Measurements from ENCODE around the gene ITGA11. TPM values are rescaled to one million over a fixed set of nuclear protein-coding genes. Genes with fewer than 3 reads are reported as not detected.

The ITGA11 gene, protein sequence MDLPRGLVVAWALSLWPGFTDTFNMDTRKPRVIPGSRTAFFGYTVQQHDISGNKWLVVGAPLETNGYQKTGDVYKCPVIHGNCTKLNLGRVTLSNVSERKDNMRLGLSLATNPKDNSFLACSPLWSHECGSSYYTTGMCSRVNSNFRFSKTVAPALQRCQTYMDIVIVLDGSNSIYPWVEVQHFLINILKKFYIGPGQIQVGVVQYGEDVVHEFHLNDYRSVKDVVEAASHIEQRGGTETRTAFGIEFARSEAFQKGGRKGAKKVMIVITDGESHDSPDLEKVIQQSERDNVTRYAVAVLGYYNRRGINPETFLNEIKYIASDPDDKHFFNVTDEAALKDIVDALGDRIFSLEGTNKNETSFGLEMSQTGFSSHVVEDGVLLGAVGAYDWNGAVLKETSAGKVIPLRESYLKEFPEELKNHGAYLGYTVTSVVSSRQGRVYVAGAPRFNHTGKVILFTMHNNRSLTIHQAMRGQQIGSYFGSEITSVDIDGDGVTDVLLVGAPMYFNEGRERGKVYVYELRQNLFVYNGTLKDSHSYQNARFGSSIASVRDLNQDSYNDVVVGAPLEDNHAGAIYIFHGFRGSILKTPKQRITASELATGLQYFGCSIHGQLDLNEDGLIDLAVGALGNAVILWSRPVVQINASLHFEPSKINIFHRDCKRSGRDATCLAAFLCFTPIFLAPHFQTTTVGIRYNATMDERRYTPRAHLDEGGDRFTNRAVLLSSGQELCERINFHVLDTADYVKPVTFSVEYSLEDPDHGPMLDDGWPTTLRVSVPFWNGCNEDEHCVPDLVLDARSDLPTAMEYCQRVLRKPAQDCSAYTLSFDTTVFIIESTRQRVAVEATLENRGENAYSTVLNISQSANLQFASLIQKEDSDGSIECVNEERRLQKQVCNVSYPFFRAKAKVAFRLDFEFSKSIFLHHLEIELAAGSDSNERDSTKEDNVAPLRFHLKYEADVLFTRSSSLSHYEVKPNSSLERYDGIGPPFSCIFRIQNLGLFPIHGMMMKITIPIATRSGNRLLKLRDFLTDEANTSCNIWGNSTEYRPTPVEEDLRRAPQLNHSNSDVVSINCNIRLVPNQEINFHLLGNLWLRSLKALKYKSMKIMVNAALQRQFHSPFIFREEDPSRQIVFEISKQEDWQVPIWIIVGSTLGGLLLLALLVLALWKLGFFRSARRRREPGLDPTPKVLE
- polyA plus RNA-seq = under 1 TPM in 3 of 4 donors, not detected in 1; 0.27 to 0.99 (median 0.48) TPM
- long read RNA-seq, donor 1 = 0 reads
- long read RNA-seq, donor 2, partial matches to known transcripts = 0 of 1 reads
- long read RNA-seq, donor 2, other reads (novel, unspliced or antisense) = 0 of 1 reads
- long read RNA-seq, donor 3 = 0 reads
- long read RNA-seq, donor 4 = 0 reads
- long read RNA-seq, donor 5 = 0 reads
- long read RNA-seq, donor 6 = 0 reads
- long read RNA-seq, donor 7 = 0 reads
- long read RNA-seq, donor 8 = 0 reads
- long read RNA-seq, donor 9 = 0 reads
- long read RNA-seq, donor 10 = 0 reads

DNA sequence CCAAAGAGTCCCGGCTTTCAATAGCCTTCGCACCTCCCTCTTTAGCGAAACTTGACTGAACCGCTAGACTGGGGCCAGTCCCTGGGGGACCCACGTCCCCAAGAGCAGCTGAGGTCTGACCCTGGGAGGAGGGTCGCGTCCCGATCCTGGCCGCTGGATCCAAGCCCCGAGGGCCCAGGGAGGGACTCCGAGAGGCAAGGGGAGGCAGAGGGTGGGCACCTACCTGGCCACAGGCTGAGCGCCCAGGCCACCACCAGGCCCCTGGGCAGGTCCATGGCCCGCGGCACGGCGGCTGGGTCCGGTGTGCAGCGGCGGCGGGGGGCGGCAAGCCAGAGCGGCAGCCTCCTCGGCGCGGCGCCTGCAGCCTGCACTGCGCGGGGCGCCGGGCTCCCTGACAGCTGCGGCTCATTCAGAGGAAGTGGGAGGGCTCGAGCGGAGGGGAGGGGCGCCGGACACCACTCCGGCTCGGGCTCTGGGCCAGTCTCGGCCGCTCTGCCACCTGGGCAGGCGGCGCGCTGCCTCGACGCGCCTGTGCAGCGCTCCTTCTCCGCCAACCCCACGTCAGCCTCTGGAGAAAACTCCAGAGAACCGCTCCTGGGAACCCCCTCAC is at the start of gene ITGA11:
ITGA11 (minus strand) TSS at position 372 of the 610 bp plus-strand sequence; CDS start at position 275, 97 bp downstream.
- peak; percentile 6 to 64 for DNase-seq
- FAIRE-seq = no peak
- H3K4me3 ChIP-seq (ENCODE audit: low read depth in 1 of 3, low read length in 3 of 3) = peak within 1 kb of the TSS in 2 of 3 donors; percentile 23 to 41
- peaks cover 0 to 7% (median 0%) of the 10 kb centered on the region in 3 donors for H3K4me1 ChIP-seq (ENCODE audit: control insufficient read depth in 3 of 3, insufficient read depth in 2 of 3, low read depth in 1 of 3, low read length in 2 of 3)
- H3K27ac ChIP-seq (ENCODE audit: low read depth in 1 of 3, low read length in 2 of 3) = no peak within 1 kb of the TSS
- H3K9me3 ChIP-seq (ENCODE audit: control insufficient read depth in 2 of 2, insufficient read depth in 1 of 2, low read depth in 1 of 2, low read length in 1 of 2) = no peaks in the 10 kb centered on the region
- 0 to 2% (median 1%) methylated on average over 39 to 49 of the region's 49 CpGs for WGBS, 3 donors
- H3K27me3 ChIP-seq (ENCODE audit: control insufficient read depth in 3 of 3, insufficient read depth in 3 of 3, low read length in 3 of 3) = peaks cover 13 to 47% (median 17%) of the 10 kb centered on the region in 3 donors
- H3K36me3 ChIP-seq (ENCODE audit: control insufficient read depth in 3 of 3, insufficient read depth in 2 of 3, low read depth in 1 of 3, low read length in 3 of 3) = peaks cover 0 to 4% (median 0%) of the 10 kb centered on the region in 3 donors

DNA sequence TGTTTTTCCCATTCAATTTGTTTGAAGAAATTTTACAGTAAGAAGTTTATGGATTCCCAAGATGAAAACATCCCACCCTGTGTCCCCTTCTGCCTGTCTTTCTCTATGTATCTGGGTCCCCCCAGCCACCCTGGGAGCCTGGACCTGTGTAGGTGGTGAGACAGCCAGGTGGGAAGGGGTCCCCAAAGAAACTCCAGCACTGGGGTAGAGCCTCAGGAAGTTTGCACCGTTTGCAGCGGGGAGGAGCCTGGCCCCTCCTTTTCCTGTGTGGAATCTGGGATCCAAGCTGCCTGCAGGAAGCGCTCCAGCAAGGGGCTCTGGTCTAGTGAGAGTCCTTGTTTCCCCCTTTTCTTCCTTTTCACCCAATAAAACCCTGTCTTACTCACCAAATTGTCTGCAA is 49.4 kb upstream of the ITGA11 start:
- DNase-seq (no peak), FAIRE-seq (no peak)
- peaks cover 0 to 13% (median 0%) of the 10 kb centered on the region in 3 donors for H3K27me3 ChIP-seq (ENCODE audit: control insufficient read depth in 3 of 3, insufficient read depth in 3 of 3, low read length in 3 of 3)
- 58 to 77% (median 71%) methylated on average over 3 of the region's 3 CpGs for WGBS, 3 donors
- no peaks in the 10 kb centered on the region for H3K36me3 ChIP-seq (ENCODE audit: control insufficient read depth in 3 of 3, insufficient read depth in 2 of 3, low read depth in 1 of 3, low read length in 3 of 3)
- no peak overlapping the region for H3K27ac ChIP-seq (ENCODE audit: low read depth in 1 of 3, low read length in 2 of 3)
- no peak overlapping the region for H3K4me3 ChIP-seq (ENCODE audit: low read depth in 1 of 3, low read length in 3 of 3)
- no peaks in the 10 kb centered on the region for H3K9me3 ChIP-seq (ENCODE audit: control insufficient read depth in 2 of 2, insufficient read depth in 1 of 2, low read depth in 1 of 2, low read length in 1 of 2)
- peaks cover 0 to 5% (median 0%) of the 10 kb centered on the region in 3 donors for H3K4me1 ChIP-seq (ENCODE audit: control insufficient read depth in 3 of 3, insufficient read depth in 2 of 3, low read depth in 1 of 3, low read length in 2 of 3)

DNA sequence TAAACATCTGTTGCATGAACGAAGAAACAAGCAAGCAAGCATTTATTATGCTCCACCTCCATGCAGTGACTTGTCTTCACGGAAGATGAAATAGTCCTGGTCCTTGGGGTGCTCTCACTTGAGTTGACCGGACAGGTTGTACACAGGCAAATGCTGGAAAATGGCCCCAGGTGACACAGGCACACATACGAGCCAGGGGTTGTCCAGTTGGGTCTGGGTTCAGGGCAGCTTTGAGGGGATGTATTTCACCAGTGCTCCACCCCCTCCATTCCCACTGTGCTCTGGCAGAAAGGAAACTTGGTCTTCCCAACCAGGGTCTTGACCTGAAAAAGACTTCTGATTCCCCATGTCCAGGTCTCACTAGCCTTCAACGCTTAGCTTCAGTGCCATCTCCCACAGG is 48.3 kb upstream of the ITGA11 start:
- H3K36me3 ChIP-seq (ENCODE audit: control insufficient read depth in 3 of 3, insufficient read depth in 2 of 3, low read depth in 1 of 3, low read length in 3 of 3) = no peaks in the 10 kb centered on the region
- no peak overlapping the region for H3K27ac ChIP-seq (ENCODE audit: low read depth in 1 of 3, low read length in 2 of 3)
- no peak overlapping the region for H3K4me3 ChIP-seq (ENCODE audit: low read depth in 1 of 3, low read length in 3 of 3)
- FAIRE-seq (no peak), DNase-seq (no peak)
- 74 to 91% (median 88%) methylated on average over 5 of the region's 5 CpGs for WGBS, 3 donors
- no peaks in the 10 kb centered on the region for H3K4me1 ChIP-seq (ENCODE audit: control insufficient read depth in 3 of 3, insufficient read depth in 2 of 3, low read depth in 1 of 3, low read length in 2 of 3)
- H3K27me3 ChIP-seq (ENCODE audit: control insufficient read depth in 3 of 3, insufficient read depth in 3 of 3, low read length in 3 of 3) = peaks cover 0 to 8% (median 0%) of the 10 kb centered on the region in 3 donors
- H3K9me3 ChIP-seq (ENCODE audit: control insufficient read depth in 2 of 2, insufficient read depth in 1 of 2, low read depth in 1 of 2, low read length in 1 of 2) = no peaks in the 10 kb centered on the region

DNA sequence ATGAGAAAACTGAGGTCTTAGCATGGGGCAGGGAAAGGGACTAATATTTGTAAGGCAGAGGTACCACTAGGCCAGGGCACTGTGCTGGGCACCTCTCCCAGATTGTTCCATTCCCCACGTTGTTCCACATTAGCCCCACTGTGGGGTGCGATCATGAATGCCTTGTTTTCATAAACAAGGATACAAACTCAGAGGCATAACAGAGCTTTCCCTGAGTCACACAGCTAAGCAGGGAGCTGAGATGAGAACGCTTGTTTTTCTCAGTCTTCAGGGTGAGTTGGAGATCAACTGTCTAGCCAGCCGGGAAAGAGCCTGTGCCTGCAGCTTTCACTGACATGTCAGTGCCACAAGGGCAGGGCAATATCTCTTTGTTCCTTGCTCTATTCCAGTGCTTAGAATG is 47.9 kb upstream of the ITGA11 start:
- WGBS, 3 donors = 82 to 85% (median 84%) methylated on average over 4 of the region's 4 CpGs
- Histone ChIP-seq H3K4me1 (ENCODE audit: control insufficient read depth in 3 of 3, insufficient read depth in 2 of 3, low read depth in 1 of 3, low read length in 2 of 3) (no peaks in the 10 kb centered on the region), H3K4me3 (ENCODE audit: low read depth in 1 of 3, low read length in 3 of 3) (no peak overlapping the region), H3K36me3 (ENCODE audit: control insufficient read depth in 3 of 3, insufficient read depth in 2 of 3, low read depth in 1 of 3, low read length in 3 of 3) (no peaks in the 10 kb centered on the region), H3K27me3 (ENCODE audit: control insufficient read depth in 3 of 3, insufficient read depth in 3 of 3, low read length in 3 of 3) (peaks cover 0 to 8% (median 0%) of the 10 kb centered on the region in 3 donors), H3K9me3 (ENCODE audit: control insufficient read depth in 2 of 2, insufficient read depth in 1 of 2, low read depth in 1 of 2, low read length in 1 of 2) (no peaks in the 10 kb centered on the region), H3K27ac (ENCODE audit: low read depth in 1 of 3, low read length in 2 of 3) (no peak overlapping the region)
- no peak for FAIRE-seq
- DNase-seq = no peak

DNA sequence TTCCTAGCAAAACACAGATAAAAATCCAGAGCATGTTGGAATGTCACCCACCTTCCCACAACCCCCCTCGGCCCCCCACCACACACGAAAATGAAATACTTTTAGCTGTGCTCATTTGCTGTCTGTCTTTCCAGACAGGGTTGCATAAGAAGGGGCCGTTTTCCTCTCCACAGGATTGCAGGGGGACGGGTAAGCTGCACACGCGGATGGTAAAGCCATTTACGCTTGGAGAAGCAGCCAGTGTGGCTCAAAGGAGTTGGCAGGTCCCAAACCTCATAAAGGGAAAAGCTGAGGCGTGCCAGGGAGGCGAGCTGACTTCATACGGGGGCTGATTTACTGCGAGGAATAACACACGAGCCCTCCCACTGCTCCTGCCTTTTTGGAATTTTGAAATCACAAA is 47.4 kb upstream of the ITGA11 start:
- Histone ChIP-seq H3K27ac (ENCODE audit: low read depth in 1 of 3, low read length in 2 of 3) (no peak overlapping the region), H3K4me1 (ENCODE audit: control insufficient read depth in 3 of 3, insufficient read depth in 2 of 3, low read depth in 1 of 3, low read length in 2 of 3) (no peaks in the 10 kb centered on the region), H3K36me3 (ENCODE audit: control insufficient read depth in 3 of 3, insufficient read depth in 2 of 3, low read depth in 1 of 3, low read length in 3 of 3) (no peaks in the 10 kb centered on the region), H3K9me3 (ENCODE audit: control insufficient read depth in 2 of 2, insufficient read depth in 1 of 2, low read depth in 1 of 2, low read length in 1 of 2) (no peaks in the 10 kb centered on the region), H3K4me3 (ENCODE audit: low read depth in 1 of 3, low read length in 3 of 3) (no peak overlapping the region), H3K27me3 (ENCODE audit: control insufficient read depth in 3 of 3, insufficient read depth in 3 of 3, low read length in 3 of 3) (peaks cover 0 to 8% (median 0%) of the 10 kb centered on the region in 3 donors)
- no peak for FAIRE-seq
- no peak for DNase-seq
- WGBS, 3 donors = 67 to 75% (median 69%) methylated on average over 12 of the region's 12 CpGs

DNA sequence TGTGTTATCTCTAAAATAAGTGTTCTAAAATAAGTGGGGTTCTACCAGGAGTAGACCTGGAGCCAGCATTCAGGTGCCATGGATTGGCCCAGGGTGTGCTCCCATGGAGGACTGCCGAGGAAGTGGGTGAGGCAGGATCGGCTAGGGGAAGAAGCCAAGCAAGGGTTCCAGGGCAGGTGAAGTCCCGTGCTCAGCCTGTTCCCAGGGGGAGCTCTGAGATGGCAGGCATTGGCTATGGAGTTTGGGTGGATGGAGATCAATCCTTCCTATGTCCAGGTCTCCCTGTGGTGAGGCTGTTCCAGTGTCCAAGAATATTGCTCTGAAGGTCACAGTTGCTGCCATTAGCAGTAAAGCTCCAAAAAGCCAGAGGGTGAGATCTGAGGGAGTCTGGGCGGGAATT is 46.9 kb upstream of the ITGA11 start:
- 86 to 88% (median 87%) methylated on average over 4 of the region's 4 CpGs for WGBS, 3 donors
- no peak overlapping the region for H3K4me3 ChIP-seq (ENCODE audit: low read depth in 1 of 3, low read length in 3 of 3)
- peaks cover 0 to 8% (median 0%) of the 10 kb centered on the region in 3 donors for H3K27me3 ChIP-seq (ENCODE audit: control insufficient read depth in 3 of 3, insufficient read depth in 3 of 3, low read length in 3 of 3)
- H3K9me3 ChIP-seq (ENCODE audit: control insufficient read depth in 2 of 2, insufficient read depth in 1 of 2, low read depth in 1 of 2, low read length in 1 of 2) = no peaks in the 10 kb centered on the region
- FAIRE-seq (no peak), DNase-seq (no peak)
- H3K4me1 ChIP-seq (ENCODE audit: control insufficient read depth in 3 of 3, insufficient read depth in 2 of 3, low read depth in 1 of 3, low read length in 2 of 3) = no peaks in the 10 kb centered on the region
- no peak overlapping the region for H3K27ac ChIP-seq (ENCODE audit: low read depth in 1 of 3, low read length in 2 of 3)
- H3K36me3 ChIP-seq (ENCODE audit: control insufficient read depth in 3 of 3, insufficient read depth in 2 of 3, low read depth in 1 of 3, low read length in 3 of 3) = no peaks in the 10 kb centered on the region

DNA sequence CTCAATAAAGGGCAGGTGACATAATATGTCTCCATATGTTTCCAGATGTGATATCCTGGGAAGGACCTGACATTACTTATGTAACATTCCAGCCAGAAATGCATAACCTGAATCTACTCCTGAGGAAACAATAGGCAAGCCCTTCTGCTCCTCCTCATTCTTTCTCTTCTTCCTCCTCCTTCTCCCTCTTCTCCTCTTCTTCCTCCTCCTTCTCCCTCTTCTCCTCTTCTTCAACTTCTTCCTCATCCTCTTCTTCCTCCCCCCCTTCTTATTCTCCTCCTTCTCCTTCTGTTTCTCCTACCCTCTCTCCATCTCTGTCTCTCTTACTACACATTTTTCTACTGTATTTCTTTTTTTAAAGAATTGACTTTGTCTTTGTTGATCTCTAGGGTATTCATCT is 43.5 kb upstream of the ITGA11 start:
- Histone ChIP-seq H3K4me3 (ENCODE audit: low read depth in 1 of 3, low read length in 3 of 3) (no peak overlapping the region), H3K27me3 (ENCODE audit: control insufficient read depth in 3 of 3, insufficient read depth in 3 of 3, low read length in 3 of 3) (peaks cover 0 to 6% (median 0%) of the 10 kb centered on the region in 3 donors), H3K27ac (ENCODE audit: low read depth in 1 of 3, low read length in 2 of 3) (no peak overlapping the region), H3K9me3 (ENCODE audit: control insufficient read depth in 2 of 2, insufficient read depth in 1 of 2, low read depth in 1 of 2, low read length in 1 of 2) (no peaks in the 10 kb centered on the region), H3K4me1 (ENCODE audit: control insufficient read depth in 3 of 3, insufficient read depth in 2 of 3, low read depth in 1 of 3, low read length in 2 of 3) (no peaks in the 10 kb centered on the region), H3K36me3 (ENCODE audit: control insufficient read depth in 3 of 3, insufficient read depth in 2 of 3, low read depth in 1 of 3, low read length in 3 of 3) (no peaks in the 10 kb centered on the region)
- FAIRE-seq = no peak
- no peak for DNase-seq
